GM21528 (cell line): ENCODE data around the gene PRICKLE4.

Source experiments
- ATAC-seq: cut with Tn5 transposase; IDR thresholded peaks from one replicate; pipeline ENCODE4 v1.9.1; 2021; ENCODE audit warnings: mild to moderate bottlenecking, moderate library complexity; ENCODE audit not compliant: unreplicated experiment, low FRiP score

PRICKLE4 gene, protein sequence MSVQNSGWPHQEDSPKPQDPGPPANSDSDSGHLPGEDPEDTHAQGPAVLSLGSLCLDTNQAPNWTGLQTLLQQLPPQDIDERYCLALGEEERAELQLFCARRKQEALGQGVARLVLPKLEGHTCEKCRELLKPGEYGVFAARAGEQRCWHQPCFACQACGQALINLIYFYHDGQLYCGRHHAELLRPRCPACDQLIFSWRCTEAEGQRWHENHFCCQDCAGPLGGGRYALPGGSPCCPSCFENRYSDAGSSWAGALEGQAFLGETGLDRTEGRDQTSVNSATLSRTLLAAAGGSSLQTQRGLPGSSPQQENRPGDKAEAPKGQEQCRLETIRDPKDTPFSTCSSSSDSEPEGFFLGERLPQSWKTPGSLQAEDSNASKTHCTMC

DNA sequence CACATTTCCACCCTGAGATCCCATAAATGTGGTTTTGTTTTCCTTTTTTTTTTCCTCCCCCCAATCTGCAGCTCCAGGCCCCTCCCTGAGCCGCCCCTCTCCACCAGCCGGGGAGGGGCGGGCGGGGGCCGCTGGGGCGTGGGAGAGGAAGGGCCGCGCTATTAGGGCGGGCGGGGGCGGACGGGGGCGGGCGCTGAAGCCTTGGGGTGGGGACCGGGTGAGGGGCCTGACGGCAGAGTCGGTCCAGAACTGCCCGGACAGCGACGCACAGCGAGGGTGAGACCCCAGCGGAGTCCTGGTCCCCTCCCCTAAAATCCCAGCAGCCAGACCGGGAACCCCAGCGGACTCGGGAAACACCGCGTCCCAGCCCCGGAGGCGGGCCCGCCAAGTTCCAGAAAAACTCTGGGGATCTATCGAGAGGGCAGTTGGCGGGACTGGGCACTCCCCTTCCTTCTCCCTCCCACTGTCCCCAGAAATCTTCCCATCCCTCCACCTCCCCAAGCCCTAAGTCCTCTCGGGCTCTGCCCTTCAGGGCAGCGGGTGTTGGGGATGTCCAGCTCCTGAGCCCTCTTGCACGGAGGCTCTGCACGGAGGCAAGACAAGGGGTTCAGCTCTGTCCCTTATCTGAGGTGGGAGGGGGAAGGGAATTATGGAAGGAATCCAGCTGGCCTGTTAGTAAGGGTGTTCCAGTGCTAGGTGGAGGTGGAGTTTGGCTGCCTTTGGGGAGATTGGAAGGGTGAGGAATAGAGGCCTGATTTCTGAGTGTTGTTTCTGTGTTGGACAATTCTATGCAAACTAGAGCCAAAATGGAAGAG is at the start of gene PRICKLE4:
Gene PRICKLE4, plus strand, starts transcription at position 232 of the 815 bp plus-strand sequence. CDS start 2,692 bp downstream, outside the sequence.
- ATAC-seq, result no peak

DNA sequence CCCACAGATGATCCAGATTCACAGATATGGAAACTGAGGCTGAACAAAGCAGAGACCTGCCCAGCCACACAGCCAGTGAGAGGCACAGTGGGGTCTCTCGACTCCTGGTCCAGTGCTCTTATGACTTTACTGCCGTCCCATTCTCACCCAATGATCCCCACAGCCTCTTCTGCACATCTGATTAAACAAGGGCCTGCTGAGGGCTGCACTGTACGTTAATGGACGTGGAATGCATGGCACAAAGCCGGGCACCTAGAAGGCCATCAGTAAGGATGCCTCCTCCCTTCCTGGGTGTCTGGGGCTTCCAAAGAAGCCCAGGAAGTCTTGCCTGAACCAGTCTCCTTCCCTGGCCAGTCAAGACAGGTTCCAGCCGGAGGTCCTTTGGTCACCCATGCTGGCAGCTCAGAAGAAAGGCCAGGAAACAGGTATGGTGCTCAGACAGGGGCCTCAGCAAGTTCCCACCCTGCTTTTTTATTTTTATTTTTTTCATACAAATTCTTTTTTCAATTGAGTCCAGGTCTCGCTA is 49.0 kb upstream of the PRICKLE4 start:
- no peak for ATAC-seq

DNA sequence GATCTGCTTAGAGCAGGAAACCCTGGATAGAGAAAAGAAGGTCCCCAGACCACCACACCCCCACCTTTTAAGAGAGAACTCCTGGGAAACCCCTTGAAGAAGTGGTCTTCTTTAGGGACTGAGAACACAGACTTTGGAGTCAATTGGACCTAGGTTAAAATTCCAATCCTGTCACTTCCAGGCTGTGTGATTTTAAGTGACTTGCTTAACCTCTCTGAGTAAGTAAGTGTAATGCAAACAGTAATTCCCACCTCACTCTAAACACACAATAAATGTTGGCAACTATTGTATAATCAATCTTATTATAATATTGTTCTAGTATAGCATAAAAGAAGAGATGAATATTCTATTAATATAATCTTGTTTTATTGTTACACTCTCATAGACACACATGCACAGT is 48.4 kb upstream of the PRICKLE4 start:
- no peak for ATAC-seq

DNA sequence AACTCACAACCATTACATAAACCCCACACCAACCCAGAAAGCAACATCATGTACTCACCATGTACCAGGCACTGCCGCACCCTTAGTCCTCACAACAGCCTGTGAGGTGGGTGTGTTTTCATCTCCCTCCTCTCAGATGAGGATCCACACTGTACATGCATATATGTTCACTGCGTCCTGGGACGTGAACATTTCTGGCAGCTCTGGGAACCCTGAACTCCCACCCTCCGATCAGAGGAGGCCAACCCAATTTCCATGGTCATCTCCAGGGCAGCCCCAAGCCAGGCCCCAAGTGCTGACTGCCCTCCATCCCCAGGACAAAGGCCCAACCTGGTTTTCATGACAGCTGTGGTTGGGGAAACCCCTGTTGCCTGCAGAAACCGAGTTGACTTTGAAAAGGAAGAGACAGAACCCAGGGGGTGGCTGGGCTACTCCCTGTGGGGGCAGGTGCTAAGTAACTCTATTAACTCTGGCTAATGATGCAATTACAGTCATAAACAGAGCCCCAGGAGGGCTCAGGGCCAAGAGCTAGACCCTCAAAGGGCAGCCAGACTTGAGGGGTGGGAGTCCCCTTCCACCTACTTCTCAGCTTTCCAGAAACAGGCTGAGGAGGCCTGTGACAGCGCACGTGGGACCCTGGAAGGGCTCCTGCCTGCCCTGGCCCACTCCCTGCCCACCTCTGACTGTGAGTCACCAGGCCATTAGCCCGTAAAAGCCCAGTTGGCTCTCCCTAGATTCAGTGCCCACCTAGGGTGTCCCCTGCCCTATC is 47.8 kb upstream of the PRICKLE4 start:
- peak; percentile 30 for ATAC-seq

DNA sequence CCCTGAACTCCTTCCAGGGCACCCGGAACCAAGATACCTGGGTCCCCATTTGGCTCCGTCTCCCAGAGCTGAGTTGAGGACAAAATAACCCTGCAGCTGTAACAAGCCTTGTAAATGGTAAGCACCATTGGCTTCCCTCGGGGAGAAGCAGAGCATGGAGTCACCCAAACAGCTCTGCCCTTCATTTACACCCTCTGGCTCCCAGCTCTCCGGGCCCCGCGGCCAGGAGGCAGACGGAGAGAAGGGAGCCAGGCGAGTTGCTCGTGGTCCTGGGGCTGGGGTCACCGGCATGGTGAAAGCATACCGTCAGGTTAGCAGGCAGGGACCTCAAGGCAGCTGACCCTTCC is 47.2 kb upstream of the PRICKLE4 start:
- ATAC-seq, result no peak

DNA sequence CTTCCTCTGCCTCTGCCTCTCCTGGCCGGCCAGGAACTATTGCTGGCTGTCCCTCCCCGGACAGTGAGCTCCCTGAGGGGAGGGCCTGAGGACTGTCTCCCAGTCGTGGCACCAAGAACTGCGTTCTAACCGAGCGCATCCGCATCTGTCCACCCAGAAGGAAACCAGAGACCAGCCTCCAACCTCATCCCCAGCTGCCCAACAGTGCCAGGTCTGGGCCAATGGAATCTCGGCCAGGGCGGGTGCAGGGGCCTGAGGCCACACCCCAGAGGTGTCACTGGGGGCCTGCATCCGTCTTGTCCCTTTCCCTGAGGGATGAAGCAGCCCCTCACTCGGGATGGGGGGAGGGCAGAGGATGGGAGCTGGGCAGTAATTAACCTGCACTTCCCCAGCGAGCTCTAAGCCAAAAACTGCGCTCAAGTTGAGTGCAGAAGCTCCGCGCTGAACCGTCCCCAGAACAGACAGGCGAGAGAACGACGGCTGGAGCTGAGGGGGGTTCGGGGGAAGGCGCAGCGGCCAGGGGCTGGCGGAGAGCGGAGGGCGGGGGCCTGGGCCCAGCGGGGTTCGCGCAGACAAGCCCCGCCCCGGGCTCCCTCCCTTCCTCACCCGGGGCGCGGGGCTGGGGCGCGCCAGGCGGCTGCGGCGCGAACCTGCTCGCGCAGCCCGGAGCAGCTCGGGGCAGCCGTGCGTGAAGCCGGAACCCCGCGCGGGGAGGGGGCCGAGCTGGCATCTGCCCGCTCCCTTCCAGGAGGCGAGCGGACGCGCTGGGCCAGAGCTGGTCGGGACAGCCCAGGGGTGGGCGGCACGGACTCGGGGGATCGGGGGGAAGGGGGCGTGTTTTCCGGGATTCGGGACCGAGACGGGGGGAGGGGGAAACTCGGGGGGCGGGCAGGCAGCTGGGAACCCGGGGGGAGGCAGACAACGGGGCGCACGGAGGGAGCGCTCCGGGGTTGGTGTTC is 46.6 kb upstream of the PRICKLE4 start:
- ATAC-seq, result peak; percentile 45

DNA sequence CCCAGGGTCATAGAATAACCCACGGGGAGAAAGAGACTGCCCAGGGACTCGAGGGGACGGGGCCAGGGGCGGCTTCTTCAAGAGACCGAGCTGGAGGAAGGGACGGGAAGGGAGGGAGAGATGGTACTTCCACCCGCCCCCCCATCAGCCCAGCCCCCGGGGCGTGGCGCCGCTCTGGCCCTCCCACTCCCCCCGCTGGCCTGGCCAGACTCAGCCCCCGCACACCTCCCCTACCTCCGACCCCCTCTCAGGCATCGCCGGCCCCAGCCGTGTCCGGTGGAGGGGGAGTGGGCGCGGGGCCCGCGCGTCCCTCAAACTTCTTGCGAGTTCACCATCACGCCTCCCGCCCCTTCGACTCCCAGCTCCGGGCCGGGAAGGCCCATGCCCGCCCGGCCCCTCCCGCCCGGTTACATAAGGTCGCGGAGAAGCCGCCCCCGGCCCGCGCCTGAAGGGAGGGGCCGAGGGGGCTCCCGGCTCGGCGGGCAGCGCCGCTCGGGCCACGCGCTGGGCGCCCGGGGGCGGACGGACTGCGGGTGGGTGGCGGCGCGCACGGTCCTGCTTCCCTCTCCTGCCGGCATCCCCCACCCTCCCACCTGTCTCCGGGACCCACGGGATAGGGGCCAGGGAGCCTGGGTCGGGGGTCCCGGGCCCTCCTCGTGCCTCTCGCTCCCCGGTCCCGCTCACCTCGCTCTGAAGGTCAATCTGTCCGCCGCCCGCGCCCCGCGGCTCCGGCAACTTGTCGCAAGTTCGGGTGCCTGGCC is 45.7 kb upstream of the PRICKLE4 start:
- peak; percentile 39 for ATAC-seq

DNA sequence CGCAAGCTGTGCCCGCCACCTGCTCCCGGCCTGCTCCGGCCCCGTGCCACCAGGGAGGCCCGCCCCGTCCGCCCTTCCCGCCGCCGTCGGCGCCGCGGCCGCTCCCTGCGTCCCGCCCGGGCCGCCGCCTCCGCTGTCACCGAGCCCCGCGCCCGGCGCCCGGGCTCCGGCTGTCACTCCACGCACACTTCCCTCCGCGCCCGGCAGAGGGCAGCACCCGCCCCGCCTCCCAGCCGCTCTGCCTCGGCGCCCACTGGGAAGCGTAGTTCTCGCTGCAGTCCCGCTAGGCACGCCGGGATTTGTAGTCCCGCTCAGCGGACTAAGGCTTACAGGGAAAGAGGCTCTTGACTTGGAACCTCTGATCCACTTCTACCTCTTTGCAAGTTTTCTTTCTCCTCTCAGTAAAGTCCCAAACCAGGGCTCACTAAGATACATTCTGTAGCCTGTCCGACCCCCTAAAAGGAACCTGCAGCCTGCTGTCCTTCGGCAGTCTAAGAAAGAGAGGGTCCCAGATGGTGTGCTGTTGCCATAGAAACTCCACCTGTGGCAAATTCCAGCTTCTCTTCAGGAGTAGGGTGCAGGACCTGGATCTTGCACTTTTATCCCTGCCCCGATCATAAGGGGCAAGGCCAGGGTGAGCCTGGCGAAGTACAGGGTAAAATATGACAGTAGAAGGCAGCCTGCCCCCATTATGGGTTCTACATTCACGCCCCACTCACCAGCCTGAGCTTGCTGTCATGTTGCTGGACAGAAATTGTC is 45.0 kb upstream of the PRICKLE4 start, which contains the start of gene TFEB:
Gene TFEB, minus strand, starts transcription at position 182 of the 759 bp plus-strand sequence. CDS start 44,395 bp downstream, outside the sequence.
- peak; percentile 49 for ATAC-seq

DNA sequence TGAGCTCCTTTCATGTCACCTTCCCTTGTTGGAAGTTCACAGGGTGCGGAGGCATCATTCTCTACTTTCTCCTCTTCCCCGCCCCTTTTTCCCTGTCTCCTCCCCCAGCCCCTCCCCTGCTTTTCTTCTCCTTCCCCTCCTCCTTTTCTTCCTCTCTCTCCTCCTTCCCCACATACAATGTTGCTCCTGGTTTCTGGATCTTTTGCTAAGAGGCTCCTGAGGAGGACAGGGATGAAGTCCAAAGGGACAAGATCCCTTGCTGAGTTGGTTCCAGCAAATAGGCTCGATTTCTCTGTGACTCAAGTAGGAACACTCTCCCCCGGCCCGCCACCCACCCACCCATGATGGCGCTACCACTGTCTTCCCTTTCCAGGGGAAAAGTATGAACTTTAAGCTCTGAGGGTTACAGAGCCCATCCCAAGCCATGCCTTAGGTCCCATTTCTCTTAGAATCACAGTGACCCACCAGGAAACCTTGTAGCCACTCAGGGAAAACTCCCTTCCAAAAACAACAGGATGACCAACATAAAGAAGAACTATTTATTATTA is 44.3 kb upstream of the PRICKLE4 start:
- no peak for ATAC-seq

DNA sequence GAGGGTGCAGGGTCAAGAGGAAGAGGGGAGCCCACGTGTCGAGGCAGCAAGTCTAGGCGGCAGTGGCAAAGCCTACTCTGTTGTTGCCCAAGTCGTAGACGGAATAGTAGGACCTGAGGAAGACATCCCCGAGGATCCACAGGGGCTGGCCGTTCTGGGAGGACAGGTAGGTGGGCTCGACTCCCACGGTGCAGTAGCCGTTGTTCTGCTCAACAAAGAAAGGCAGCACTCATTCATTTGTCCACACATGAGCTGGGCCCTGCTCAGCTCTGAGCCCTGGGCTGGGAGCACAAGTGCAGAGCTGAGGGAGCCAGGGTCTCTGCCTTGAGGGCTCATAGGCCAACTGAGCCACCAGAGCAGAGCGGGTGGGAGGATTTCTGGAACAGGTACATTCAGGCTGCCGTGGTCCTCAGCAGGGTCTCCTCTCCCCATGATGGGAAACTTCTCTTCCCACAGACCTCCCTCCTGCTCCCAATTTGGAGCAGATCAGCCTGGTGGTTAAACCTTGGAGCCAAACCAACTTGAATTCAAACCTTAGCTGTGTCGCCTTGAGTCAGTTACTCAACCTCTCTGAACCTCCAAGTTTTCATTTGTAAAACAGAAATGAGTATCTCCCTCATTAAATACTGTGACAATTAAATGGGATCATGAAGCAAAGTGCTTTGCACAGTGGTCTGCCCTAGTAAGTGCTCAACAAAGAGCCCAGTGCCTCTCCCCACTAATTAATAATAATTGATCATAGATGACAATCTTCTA is 43.6 kb upstream of the PRICKLE4 start:
- no peak for ATAC-seq

DNA sequence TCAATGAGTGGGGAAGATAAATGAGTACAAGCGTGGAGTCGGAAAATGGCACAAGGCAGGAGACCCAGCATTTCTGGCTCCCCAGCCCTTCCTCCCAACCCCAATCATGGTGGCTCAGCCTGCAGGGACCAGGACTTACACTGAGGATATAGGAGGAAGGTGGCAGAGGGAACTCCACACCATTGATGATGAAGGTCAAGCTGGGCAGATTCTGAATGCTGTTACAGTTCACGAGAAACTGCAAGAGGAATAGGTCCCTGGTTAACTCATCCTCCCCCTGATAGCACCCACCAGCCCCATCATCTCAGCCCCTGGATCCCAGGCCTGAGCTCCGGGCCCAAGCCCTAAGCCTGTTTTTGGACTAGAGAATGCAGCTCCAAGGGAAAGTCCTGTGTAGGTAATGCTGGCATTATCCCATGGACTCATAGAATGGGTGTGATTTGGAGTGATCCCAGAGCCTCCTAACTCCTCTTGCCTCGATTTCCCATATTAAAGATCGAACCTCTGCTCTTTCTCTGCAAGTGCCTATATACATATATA is 42.9 kb upstream of the PRICKLE4 start:
- ATAC-seq, result no peak

DNA sequence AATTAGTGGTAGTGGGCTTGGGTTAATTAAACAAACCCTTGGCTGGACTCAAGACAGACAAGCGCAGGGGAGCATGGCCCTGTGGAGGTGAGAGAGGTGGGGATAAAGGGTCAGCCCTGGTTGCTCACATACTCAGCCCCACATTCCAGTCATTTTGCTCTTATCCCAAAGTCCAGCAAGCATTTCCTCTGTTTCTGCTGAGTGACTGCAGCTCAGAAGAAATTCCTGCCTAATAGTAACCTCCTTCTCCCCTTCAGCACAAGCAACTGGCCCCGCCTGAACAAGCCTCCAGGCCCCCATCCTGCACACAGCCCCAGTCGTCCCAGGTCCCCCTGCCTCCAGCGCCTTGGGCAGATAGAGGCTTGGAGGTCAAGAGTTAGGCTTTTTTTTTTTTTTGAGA is 41.5 kb upstream of the PRICKLE4 start:
- ATAC-seq, result no peak

DNA sequence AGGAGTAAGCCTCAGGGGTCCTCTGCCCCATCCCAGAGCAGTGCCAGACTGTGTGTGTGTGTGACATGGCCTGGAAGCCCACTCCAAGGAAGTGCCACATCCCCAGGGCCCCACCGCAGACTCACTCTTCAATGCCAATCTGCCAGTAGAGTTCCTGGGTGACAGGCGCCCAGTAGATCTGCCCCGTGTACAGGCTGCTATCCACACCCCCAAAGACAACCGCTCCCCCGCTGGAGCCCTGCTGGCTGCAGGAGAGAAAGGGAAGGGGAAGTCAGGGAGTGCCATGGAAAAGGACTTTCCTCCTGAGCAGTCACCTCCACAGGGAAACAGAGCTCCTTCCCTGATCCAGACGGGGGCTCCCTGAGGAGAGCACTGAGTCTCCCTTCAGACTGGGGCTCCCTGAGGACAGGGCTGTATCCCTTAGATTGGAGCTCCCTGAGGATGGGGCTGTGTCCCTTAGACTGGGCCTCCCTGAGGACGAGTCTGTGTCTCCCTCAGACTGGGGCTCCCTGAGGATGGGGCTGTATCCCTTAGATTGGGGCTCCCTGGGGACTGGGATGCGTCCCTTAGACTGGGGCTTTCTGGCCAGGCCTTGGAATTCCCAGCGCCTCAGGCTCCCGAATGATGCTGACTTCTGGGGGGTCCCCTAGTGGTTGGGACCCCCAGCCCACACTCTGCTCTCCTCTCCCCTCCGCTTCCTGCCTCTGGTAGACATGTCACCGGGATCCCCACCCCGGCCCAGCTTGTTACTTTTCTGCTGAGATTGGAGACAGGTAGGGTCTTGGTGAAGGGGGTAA is 40.0 kb upstream of the PRICKLE4 start:
- no peak for ATAC-seq

DNA sequence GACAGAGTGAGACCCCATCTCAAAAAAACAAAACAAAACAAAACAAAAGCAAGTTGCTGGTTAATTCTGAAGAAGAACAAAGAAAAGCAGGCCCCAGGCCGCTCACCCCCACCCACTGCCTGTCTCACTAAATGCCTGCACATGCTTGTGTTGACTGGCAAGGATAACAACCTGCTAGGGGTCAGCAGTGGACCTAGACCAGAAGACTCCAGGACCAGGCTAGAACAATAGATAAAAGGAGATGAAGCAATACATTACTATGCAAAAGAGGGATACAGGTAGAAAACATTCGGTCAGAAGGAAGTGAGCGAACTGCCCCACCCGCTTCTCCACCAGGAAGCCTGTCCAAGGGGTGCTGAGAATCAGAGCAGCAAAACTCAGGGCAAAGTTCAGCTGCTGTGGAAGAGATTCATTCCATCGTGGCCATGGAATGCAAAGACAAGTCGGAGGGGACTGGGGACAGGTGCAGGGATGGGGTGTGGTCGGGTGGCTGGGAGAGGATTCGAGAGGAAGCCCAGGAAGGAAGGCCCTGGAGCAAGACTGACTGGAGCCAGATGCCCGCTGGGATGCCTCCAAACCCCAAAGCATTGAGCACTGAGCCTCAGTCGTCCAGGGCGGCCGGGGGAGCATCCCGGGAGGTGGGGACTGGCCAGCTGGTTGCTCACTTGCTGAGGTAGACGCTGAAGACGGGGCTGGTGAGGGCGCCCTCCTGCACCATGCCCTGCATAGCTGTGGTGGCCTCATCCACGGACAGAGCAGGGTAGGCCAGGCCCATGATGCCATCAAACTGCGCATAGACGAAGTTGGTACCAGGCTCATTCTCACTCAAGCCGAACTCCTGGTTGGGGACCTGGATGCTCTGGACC is 38.7 kb upstream of the PRICKLE4 start:
- ATAC-seq, result no peak
